NCI-H2196 treated with DMSO at 0.1 percent for 48 hours (cell line): Measurements from ENCODE around the gene AGAP1.

Source experiments
- DNase-seq: peaks from one replicate; lab custom pipeline; 2025; ENCODE audit not compliant: unreplicated experiment; lab: John Stamatoyannopoulos, UW

AGAP1 gene

DNA sequence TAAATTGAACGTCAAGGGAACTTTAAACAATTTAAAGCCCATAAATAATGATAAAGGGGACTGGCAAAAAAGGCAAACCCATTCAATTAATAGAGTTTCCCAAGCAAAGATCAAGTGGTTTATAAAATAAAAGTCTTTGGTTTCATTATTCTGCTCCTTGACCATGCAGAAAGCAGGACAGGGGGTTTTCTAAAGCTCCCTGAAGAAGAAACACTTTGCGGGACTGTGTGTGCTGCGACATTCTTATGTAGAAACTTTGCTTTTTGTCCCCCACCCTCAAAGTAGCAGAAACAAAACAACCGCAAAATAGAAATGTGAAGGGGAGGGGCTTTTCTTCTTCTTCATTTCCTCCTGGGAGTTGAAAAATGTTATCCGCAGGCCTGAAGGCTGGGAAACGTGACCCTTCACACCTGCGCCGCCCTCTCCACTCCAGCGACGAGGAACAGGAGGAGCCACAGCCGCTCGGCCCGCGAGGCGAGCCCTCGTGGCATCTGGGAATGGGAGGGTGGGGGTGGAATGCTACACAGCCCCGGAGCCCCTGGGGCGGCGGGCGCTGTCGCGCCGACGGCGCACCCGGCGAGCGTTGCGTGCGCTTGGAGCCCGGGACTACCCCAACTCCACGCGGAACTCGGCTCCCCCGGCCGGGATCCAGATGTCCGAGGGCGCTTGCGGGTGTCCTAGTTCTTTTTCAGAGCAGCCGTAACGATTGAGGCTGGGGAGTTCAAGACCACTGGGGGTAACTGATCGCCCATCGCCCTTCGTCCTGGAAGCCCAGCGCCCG is 678.6 kb downstream of the AGAP1 start:
- DNase-seq: no peak

DNA sequence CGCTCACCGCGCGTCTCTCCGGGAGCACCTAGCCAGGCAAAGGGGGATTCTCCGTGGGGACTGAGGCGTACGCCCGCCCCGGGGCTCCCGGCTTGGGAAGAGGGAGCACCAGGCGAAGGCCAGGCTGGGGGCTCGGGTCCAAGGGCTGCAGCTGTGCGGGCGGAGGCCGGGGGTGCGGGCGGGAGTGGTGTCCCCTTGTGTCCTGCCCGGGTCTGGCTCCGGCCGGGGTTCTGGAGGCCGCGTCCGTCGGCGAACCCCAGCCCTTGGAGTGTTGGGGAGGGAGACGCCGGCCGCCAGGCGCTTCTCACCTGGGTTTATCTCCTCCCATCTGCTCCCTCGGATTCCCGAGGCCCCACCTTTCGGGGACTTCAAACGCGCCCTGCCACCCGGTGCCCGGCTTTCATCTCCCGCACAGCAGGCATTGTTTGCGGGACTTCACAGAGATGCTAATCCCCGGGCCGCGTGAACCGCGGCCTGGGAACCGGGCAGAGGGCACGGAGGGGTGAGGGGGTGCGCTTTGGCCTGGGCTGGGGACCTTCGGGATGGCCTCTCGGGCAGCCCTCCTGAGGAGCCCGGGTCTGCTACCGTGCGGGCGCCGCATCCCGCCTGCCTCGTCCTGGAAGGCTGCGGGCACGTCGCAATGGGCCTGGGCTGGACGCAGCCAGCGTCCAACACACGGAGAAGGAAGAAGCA is 679.3 kb downstream of the AGAP1 start:
- no peak for DNase-seq

DNA sequence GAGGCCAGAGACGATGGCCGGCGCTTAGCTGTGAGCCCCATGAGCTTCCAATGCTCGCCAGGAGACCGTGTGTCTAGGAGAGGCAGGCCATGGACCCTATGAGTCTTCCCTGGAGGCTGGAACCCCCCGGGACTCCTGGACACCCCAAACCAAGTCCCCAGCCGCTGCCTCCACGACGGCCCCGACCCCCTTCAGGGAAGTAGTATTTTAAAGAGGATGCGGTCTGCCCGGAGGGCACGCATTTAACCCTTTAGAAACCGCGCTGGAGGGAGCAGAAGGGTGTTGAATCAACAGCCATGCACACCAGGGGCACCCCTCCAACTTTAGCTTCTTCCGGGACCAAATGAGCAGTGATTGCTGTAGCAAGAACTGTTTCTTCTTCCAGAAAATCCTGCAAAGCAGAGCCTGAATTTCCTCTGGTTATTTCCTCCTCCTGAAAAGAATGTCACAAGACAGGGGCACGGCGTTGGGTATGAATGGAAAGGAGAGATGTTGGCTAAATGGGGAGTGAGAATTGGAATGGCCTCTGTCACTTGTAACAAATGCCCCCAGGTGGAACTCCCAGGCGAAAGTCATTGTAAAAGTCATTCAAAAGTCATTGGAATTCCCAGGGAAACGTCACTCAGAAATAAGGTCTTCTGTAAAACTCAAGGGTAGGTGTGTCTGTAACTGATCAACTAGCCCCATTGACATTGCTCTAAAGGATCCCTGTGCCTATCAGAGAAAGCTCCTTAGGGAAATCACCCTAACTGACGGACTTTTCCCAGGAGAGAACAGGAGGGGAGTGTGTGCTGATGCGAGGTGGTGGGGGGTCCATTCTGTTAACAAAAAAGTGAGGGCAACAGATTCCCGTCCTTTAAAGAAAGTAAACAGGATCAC is 680.1 kb downstream of the AGAP1 start:
- DNase-seq: no peak

DNA sequence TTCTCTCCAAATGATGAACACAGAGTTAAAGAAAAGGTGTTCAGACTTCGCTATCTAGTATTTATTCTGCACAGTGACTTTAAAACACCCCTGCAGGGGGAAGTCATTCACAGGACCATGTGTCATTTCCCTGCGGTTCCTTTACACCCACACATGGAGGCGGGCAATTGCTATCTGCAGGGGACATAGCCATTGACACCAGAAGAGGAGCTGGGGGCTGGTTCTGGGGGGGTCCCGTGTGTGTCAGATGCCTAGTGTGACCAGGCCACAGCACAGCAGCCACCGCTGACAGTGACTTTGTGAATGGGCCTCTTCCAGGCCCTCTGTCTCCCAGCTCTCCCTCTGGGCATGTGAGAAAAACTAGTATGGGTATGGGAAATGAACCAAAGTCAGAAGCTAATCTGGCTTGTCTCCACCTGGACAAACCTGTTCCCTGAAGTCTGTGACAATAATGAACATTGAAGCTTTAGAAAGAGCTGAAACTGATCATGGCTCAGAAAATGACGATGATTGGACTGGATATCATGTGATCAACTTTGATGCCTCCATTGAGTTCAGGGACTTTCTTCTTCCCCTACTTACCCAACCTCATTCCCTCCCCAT is 681.8 kb downstream of the AGAP1 start:
- no peak for DNase-seq

DNA sequence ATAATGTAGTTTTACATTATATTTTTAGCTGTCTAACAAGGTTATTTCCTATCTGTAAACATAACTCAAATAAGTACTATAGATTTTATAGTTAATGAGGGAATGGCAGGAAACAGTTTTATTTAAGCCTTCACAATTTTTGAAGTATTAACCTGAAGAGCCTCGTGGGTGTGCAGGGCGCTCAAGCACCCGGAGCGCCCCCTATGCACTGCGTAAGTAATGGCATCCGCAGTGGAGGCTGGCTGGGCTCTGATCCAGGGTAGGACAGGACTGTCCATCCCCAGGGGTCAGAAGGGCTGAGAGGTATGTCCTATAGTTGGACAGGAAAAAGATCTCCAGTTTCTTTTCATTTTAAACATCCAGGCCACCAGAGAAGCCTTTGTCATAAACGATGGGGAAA is 682.6 kb downstream of the AGAP1 start:
- DNase-seq: peak; percentile 19

DNA sequence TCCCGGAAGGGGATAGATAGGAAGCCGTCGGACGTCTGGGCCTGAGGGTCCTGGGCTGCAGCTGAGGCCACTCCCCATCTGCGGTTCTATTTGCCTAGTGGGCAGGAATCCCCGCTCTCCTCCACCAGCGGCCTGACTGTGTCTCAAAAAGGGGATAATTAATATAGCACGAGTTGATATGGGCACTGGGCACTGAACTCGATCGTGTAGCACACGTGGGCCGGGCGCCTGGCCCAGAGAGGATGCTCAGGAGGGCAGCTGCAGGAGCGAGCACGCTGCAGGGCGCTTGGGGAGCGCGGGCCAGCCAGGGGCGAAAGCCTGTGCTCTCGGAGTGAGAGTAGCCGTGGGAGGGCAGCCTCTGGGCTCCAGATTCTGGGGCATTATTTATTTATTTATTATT is 683.1 kb downstream of the AGAP1 start:
- DNase-seq: no peak

DNA sequence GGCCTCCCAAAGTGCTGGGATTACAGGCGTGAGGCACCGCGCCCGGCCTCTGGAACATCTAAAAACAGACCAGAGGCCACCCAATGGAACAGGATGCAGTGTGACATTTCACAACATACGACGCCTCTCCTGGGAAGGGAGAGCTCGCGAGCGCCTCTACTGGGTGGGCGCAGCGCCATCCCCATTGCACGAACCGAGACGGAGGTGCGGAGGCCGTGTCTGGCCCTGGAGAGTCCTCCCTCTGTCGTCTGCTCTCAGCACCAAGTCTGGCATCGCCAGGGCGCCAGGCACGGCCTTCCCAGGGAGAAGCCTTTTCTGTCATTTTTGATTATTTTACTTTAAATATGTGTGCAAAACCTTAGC is 683.7 kb downstream of the AGAP1 start:
- DNase-seq: no peak

DNA sequence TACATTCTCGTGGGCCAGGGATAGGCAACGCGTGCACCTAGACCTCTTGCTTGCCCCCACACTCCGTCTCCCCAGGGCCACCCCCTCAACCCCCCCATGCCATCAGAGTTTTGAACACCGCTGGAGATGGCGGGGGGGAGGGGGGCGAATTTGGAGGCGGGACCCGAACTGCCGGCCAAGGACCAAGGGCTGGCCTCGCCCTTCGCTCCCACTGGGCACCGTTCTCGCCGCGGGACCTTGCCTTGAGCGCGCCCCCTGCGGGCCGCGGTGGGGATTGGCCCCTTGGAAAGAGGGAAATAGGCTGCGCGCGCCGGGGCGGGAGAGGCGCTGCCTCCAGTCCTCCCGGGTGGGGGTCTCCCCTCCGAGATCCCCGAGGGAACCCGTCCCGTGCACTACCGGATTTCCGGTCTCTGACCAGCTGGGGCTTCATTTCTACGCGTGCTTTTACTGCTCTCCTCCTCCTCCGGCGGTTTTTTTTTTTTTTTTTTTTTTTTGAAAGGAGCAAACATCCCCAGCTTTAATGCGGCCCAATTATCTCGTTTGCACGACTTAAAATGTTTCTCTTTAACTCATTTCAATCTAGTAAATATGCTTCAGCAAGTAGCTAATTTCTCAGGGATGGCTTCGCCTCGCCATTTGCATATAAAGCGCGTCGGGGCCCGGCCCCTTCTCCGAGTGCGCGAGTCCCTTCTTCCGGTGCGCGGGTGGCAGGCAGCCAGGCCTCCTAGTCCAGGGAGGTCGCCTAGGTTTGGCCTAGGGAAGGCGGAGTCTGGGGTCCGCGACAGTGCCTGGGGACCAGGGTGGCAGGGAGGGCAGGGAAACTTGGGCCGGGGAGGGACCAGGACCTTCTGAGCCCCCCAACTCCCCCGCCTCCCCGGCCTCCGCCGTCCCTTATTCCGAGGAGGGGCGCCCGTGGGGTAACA is 684.4 kb downstream of the AGAP1 start:
- DNase-seq: peak; percentile 61

DNA sequence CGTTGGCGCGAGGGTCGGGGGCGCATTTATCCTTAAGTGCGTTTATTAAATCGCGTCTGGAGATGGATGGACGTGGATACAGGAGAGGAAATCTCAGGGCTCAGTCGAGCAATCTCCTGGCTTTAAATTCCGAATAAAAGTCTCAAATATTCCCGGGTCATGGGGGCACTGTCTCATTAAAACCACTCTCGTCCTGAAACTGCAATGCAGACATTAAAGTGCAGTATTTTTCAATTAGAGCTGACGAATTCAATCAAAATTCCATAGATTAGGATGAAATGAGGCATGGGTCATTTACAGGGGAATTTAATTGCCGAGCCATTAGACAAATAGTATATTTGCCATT is 685.0 kb downstream of the AGAP1 start:
- no peak for DNase-seq

DNA sequence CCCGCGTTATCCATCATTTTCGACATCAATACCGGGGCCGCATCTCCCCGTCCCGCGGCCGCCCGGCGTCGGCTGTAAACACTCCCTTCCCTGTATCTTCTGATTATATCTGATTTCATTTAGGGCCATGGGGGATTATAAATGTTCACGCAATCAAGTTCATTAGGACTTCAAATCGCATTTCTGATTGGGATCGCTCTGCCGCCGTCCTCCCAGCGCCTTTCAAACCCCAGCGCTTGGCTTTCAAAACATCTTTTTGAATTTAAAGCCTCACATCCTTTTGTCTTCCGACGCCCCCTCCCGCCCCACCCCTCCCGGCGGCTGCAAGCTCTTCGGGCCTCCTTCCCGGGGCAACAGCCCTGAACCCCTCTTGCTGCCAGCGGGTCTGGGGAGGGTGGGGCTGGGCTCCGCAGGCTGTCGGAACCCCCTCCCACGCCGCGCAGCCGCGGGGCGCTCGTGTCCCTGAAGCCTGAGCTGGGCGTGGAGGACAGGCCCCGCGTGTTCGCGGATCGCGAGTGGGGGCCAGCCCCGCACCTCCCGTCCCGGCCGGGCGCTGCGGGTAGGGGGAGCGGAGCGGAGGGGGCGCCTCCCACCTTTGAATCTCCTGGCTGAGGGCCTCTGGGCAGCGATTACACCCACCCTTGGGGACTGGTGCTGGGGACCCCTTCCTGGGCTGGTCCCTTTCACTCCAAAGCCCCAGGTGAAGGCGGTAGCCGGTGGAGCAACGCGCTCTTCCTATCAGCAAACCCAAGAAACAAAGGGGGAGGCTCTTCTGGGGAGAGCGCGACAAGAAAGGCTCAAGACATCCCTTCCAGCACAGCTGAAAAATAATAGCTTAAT is 685.6 kb downstream of the AGAP1 start:
- no peak for DNase-seq

DNA sequence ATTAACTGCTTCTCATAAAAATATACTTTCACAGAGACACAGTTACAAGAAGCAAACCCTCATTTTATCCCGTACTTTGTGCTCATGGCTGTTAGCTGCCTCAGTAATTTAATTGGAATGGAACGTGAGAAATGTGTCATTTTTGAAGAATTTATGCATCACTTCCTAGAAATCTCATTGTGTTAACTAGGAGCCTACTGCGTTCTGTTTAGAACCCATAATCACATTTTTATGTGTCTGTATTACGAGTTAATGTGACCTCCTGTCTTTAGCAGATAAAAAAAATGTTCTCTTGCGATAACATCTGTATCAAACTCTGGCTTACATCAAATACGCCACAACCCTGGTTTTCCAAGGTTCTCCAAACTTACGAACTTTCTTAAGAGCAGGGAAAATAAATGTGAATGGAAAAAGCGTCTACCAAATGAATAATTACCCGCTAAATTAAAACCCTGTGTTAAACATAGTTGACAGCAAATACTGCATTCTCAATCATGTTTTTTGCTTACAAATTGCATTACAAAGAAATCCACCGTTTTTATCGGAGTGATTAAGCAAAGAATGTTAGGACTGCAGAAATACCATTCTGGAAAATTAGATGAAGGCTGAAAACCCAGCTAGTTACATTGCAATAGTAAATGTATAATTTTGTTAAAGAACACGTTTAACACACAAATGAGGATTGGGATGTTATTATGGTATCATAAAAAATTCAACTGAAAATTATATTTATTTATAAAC is 686.4 kb downstream of the AGAP1 start:
- DNase-seq: no peak

DNA sequence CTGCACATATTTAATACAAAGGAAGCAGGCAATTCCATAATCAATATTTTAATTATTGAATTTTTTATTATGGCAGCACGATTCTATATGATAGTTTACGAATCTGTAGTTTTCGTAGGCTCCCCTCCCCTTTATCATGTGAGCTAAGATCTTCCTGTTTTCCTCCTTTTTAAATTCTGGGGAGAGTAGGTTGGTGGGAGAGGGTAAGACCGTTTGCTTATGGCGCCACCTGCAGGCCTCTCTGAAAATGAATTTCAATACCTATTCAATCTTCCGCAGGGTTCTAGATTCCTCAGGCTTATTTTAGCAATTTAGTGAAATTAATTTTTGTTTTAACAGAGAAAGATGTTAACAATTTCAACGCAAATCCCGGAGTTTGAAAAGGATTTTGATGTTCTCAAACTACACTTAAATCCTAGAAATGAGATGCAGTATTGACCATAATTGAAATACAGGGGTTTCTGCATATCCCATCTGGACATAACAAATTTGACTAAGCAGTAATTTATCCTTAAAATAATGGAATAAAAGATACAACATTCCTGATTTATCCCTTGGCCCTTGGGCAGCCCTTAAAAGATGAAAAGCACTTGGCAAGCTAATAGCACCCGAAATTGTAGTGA is 687.1 kb downstream of the AGAP1 start:
- DNase-seq: peak; percentile 57
